ENCODE measurements around the gene ADAM12.
"Not testable (repeated sequence)": the region's sequence is repeated elsewhere in the genome, so short reads cannot be mapped to it uniquely, and the experiment has no call there.

ADAM12 gene

DNA sequence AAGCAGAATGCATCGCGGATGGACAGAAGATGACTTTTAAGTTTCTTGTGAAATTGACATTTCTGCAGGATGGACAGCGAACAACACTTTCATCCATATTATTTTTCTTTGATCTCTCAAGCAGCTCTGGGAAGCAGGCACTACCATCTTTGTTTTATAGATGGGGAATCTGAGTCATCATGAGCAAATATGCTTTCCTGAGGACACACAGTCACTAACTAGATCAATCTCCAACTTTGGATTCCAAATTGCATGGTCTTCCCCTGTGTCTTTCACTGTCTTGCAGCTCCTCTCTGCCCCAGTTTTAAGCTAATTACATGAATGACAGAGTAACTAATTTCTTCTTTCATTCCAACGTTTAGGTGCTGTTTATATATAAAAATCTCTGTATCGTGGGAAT, 201.5 kb downstream of the ADAM12 start:
- DNase-seq (ENCODE audit: low read depth in 1 of 2, low spot score in 1 of 2) = no peak

DNA sequence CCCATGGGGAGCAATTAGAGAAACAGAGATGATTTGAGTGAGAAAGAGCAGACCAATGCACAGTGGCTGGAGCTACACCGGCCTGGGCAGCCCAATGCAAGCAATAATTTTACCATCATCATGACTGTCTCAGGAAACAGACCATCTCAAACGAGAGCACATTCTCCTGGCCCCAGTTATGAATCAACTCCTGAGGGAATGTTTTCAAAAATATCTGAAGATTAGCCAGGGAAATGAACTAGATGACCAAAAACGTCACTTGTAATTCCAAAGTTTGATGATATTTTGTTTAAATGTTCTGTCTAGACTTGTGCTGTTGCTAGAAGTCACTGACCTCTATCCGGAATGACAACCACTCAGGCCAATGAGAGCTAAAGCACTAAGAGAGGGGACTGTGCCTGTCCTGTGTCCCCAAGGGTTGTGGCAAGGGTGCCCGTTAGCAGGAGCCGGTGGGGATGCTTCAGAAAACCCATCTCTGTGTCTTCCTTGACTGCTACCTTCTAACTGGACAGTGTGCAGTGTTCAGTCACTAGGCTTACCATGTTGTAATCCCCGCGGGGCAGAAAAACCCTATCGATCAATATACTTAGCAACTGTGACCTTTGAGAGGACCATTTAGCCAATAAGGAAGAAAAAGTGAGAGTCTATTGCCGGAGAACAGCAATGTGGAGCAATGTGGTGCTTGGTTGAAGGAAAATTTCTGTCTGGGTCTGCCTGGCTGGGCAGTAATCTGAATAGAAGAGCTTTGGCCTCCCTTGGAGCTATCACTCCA, 202.4 kb downstream of the ADAM12 start:
- no peak for DNase-seq (ENCODE audit: low read depth in 1 of 2, low spot score in 1 of 2)

DNA sequence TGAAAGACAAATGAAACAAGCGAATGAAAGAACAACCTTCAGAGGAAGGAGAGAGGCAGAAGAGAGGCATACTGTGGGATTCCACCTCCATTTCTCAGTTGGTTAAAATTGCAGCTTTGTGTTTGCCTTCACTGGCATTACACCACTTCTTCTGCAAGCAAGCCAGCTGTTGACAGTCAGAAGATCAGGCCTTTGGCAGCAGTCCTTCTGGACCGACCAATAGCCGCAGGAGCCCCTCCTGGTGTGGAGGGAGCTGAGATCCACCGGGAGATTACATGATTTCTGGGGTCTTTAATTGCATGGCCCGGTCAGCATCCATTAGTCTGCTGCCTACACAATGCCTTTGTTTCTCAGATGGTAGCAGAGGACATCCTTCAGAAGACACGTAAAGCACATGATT, 206.7 kb downstream of the ADAM12 start:
- no peak for DNase-seq (ENCODE audit: low read depth in 1 of 2, low spot score in 1 of 2)

DNA sequence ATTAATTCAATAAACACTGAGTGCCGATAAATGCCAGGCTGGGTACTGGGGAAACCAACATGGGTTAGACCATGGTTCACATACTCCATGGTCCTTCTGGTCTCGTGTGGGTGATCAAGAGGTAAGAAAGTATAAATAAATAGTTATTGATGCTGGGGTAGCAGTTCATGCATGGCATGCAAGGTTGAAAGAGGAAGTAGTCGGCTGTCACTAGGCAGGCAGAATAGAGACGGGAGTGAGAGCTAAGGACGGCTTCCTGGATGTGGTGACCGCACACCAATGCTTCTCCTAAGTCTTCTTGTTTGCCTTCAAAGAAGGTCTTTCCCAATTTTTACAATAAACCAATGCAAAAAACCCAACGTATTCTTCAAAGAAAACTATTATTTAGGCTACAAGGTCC, 208.6 kb downstream of the ADAM12 start:
- no peak for DNase-seq (ENCODE audit: low read depth in 1 of 2, low spot score in 1 of 2)

DNA sequence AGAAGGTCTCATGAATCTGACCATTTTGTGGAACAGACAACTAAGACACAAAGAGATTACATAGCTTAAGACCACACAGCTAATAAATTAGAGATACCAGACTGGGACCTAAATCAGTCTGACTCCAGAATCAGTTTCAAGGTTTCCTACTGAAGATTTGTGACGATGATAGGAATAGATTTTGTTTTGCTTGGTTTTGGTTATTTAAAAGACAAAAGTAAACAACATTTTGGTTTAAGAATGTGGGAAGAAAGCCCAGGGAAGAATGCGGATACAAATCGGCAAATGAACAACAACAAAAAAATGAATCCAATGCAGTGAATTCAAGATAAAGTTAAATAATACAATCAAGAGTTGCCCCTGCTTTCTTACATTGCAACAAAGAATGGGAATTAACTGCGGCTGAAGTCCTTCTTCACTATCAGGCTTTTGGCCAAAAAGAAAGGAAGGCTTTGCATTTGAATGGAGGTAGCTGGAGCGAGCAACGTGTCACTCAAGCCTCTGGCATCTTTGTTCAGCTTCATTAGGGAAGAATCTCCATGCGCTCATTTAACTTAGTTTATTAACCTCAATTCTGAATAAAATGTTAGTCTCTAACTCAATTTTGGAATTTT, 210.8 kb downstream of the ADAM12 start:
- DNase-seq (ENCODE audit: low read depth in 1 of 2, low spot score in 1 of 2) = no peak

DNA sequence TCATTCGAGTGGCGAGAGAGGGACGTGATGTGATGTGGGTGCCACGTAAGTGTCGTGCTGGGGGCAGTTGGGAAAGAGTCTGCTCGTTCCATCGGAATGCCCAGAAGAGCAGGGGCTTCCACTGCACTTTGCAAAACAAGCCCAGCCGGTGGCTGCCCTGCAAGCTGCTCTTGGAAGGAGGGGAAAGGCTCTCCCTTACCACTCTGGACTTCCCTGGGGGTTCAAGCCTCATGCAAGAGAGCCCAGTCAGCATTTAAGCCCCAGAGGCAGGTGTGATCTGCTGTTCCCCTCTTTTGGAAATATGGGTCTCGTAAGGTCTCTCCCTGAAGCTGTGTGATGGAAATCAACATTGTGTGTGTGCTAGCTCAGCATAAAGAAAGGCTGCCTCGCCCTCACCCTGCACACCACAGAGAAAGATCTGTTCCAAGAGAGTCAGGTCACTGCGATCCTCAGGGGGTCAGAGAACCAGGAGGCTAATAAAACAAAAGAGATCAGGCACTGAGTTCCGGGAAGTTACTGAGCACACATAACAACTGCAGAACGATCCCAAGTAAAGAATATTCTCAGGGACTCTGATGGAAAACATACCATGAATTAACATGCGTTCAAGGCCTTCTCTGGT, 212.5 kb downstream of the ADAM12 start:
- DNase-seq (ENCODE audit: low read depth in 1 of 2, low spot score in 1 of 2) = no peak

DNA sequence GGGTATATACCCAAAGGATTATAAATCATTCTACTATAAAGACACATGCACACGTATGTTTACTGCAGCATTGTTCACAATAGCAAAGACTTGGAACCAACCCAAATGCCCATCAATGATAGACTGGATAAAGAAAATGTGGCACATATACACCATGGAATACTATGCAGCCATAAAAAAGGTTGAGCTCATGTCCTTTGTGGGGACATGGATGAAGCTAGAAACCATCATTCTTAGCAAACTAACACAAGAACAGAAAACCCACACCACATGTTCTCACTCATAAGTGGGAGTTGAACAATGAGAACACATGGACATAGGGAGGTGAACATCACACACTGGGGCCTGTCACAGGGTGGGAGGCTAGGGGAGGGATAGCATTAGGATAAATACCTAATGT, 215.5 kb downstream of the ADAM12 start:
- DNase-seq (ENCODE audit: low read depth in 1 of 2, low spot score in 1 of 2) = not testable (repeated sequence)

DNA sequence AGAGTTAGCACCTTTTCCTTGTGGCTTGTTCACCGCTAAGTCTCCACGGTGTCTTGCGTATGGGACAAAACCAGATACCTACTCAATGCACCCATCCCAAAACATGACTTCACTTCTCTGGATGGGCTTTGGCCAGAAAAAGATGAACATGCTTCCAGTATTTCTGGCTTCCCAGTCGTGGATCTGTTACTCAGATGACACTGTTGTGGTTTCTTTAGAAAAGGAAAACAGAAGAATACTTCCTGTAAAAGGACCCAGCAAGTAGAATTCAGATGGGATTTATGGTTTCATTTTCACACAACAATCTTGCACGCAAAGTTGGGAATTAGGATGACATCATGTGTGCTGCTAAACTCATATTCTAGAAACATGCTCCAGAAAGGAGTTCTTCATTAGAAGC, 216.7 kb downstream of the ADAM12 start:
- DNase-seq (ENCODE audit: low read depth in 1 of 2, low spot score in 1 of 2) = no peak

DNA sequence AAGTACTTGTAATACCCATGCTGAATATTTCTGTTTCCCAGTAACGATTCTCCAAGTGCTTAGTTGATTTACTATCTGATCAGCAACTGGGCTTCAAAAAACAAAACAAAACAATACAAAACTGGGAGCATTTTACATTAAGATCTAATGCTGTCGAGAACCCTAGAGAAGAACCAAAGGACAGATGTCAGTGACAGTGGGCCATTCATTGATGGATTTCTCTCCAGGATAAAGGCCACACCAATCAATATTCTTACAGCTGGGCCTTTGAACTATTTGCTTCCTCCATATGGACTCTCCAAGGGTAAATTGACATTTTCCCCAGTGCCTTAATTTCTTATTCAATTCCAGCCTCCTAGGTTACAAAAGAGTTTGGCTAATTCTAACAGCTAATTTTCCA, 217.5 kb downstream of the ADAM12 start:
- DNase-seq (ENCODE audit: low read depth in 1 of 2, low spot score in 1 of 2) = no peak

DNA sequence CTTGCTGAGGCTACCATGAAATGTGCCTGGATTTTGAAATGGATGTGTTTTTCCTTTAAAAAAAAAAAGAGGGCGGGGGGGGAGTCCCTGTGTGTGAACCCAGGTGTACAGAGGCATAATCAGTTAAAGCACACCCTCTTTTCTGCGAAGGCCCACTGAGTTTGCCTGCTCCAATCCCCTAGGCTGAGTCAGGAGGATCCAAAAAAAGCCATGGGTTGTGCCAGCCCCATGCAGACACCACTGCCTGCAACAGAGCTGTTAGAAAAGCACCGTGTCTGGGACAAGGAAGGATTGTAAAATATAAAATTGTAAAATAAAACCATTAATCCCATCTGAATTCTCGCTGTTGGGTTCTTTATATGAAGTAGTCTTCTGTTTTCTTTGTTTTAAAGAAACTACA, 217.9 kb downstream of the ADAM12 start:
- no peak for DNase-seq (ENCODE audit: low read depth in 1 of 2, low spot score in 1 of 2)

DNA sequence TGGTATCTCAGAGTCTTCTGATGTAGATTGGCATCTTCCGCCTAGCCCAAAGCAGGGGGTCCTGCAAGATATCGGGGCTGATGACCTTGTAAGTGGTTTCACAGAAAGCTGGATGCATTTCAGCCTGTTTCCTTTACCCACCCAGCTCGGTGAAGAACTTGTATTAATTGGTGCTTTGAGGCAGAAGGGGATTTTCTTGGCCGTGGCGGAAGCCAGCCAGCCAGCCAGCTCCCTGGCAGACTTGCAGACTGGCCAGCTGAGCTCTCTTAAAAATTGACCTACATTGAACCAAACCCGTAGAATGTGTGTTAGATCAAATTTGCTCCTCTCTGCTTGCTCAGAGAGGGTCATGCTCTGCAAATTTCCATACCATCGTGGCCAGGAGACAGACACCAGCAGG, 218.4 kb downstream of the ADAM12 start:
- DNase-seq (ENCODE audit: low read depth in 1 of 2, low spot score in 1 of 2) = no peak

DNA sequence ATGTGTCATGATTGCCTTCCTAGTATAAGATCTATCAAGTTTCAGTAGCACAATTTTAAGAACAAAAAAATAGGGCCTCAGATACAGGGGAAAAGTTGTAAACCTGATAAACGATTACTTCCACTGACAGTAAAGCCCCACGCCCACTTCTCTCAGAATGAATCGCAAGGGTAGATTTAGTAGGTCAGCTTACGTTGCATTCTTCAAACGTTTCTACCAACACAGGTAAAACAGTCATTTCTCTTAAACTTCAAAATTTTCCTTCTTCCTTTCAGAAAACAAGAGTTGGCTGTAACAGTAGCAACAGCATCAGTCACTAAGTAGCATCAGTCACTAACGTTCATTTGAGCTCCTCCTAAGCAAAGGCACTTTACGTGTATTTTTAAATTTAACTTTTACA, 221.5 kb downstream of the ADAM12 start:
- DNase-seq (ENCODE audit: low read depth in 1 of 2, low spot score in 1 of 2) = no peak

DNA sequence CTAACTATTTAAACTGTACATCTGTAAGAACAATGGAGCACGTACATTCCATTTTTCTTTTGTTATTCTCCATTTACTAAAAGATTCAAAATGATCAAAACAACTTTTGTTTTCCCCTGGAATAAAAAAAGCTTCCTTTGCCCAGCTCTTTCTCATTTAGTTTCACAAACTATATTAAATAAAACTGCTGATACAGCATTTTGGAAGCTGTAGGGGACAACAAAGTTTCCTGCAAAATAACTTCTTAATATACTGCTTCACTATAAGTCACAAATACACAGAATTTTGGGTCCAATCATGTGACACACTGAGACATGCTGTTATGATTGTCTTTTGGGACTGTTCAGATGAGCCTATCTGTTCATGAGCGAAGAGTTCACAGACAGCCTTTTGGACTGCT, 222.4 kb downstream of the ADAM12 start:
- DNase-seq (ENCODE audit: low read depth in 1 of 2, low spot score in 1 of 2) = no peak

DNA sequence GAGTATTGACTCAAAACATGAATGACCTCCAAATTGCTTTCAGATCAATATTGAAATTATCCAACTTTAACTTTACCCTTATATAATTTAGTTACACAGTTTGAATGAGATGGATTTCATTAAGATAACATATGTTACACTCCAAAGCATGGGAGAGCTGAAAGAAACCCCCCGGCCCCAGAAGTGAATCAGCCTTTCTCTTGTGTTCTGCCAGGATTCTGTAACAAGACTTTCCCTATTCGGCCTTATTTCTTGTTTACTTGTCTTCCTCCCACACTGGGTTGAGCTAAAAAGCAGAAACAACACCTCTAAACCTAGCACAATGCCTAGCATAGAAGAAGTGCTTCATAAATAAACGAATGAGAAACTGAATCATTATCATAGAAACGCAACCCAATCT, 224.8 kb downstream of the ADAM12 start:
- DNase-seq (ENCODE audit: low read depth in 1 of 2, low spot score in 1 of 2) = no peak

DNA sequence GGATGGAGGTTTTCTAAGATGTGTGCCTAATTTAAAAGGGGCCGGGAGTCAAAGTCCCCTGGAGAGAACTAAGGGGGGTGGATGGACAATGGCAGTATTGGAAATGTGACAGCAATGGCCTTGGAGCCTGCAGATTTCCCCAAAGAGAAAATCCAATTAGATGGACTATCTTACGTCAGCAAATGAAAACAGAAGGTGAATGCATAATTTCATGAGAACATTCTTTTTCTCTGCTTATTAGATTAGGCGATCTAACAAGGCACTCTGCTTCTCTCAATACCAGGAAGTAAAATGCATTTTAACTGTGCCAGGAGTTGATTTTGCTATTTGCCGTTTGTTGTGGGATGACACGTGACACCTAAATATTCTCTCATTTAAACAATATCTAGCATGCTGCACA, 226.6 kb downstream of the ADAM12 start:
- DNase-seq (ENCODE audit: low read depth in 1 of 2, low spot score in 1 of 2) = no peak

DNA sequence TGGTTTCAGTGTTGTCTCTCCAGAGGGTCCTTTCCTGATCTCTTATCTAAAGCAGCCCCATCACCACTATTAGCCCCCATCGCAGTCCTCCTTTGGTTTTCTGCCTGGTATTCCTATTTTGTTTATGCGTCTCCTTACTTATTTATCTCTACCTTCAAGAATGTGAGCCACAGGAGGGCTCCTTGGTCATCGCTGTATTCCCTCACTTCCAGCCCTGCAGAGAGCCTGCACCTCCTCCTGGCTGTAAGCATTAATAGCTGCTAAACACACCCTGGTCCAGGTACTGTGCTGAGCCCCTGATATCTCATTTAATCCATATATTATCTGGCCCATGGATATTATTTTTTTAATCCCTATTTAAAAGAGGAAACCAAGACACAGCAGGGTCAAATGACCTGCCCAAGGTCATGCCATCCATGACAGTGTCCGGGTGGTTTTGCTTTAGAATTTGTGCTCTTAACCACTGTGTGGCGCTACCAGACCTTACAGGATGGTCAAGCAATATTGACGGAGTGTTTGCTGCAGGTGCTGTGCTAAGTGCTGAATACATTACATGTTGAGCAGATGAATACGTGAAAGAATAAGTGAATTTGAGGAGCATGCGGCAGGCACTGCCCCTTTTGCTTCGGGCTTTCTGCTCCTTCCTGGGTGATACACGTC, 227.2 kb downstream of the ADAM12 start:
- no peak for DNase-seq (ENCODE audit: low read depth in 1 of 2, low spot score in 1 of 2)

DNA sequence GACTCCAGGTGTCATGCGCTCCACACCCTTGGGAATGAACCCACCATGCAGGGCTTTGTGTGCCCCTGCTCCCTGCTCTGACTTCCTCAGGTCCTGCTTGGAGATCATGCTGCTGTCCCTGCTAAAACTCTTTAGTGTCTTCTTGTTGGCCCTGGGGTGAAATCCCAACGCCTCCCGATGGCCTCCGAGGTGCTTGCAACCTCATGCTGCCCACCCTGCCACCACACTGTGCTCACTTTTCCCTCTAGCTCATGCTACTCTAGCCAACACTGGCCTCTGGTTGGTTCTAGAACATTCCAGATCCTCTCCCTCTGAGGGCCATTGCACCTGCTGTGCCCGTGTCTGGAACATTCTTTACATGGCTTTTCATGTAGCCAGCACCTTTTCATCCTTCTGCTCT, 227.7 kb downstream of the ADAM12 start:
- DNase-seq (ENCODE audit: low read depth in 1 of 2, low spot score in 1 of 2) = no peak

DNA sequence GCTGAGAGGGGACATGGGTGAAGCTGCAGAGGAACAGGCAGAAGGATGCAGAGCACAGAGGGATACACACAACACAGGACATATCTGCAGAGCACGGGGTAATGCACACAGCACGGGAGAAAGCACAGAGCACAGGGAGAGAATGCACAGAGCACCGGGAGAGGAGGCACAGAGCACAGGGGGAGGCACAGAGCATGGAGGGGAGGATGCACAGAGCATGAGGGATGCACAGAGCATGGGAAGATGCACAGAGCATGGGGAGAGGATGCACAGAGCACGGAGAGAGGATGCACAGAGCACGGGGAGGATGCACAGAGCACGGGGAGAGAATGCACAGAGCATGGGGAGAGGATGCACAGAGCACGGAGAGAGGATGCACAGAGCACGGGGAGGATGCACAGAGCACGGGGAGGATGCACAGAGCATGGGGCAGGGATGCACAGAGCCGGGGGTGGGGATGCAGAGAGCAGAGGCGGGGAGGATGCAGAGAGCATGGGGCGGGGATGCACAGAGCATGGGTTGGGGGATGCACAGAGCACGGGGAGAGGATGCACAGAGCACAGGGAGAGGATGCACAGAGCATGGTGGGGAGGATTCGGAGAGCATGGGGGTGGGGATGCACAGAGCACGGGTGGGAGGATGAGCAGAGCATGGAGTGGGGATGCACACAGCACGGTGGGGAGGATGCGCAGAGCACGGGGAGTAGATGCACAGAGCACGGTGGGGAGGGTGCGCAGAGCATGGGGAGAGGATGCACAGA, 230.0 kb downstream of the ADAM12 start:
- no peak for DNase-seq (ENCODE audit: low read depth in 1 of 2, low spot score in 1 of 2)

DNA sequence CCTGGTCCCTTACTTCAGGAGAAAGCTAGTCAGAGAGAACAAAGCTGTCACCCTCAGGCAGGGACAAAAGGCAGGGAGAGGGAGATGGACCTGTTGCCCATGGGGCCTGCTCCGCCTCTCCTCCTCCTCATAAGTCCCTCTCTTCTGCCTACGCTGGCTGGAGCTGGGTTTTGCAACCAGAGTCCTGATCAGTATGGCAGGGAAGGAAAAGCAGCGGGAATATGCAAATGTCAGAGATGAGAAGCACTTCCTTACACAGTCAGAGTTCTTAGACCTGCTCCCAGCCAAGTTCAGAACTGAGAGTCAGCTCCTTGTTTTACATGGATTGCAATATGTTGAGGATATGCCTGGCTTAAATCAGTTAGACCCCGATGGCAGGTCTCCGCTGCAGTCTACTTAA, 231.1 kb downstream of the ADAM12 start:
- DNase-seq (ENCODE audit: low read depth in 1 of 2, low spot score in 1 of 2) = no peak

DNA sequence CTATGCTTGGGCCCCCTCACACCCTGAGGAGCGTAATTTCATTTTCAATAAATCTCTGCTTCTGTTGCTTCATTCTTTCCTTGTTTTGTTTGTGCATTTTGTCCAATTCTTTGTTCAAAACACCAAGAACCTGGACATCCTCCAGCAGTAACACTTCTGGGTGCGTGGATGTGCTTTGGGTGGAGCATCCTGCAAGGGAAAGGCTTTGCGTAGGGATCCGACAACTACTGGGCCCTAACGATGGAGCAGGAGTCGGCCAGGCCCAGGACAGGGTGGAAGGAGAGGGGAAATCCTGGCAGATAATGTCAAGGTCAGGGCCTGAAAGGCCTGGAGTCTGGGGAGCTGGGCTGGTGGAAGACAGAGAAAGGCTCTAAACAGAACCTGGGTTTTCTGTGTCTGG, 231.8 kb downstream of the ADAM12 start:
- no peak for DNase-seq (ENCODE audit: low read depth in 1 of 2, low spot score in 1 of 2)

DNA sequence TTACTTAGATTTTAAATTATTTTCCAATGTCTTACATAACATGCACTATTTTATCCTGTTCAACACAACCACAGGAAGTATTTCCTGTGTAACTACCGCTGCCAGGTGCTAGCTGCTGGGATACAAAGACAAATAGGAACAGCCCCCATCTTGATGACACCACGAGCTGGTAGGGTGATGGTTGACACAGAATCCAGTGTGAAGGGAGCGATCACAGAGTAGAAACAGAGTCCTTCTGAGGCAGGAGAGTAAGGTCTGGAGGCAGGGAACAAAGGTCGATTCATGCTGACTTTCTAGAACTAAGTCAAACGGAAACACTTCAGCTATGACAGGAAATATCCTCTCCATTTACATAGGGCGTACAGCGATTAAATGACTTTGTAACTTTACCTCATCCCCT, 232.3 kb downstream of the ADAM12 start:
- DNase-seq (ENCODE audit: low read depth in 1 of 2, low spot score in 1 of 2) = no peak
